HG03108 (cell line): ENCODE measurements around the gene CAMP.
"Not testable (repeated sequence)": the region's sequence is repeated elsewhere in the genome, so short reads cannot be mapped to it uniquely, and the experiment has no call there.

Experiments used
- ATAC-seq: cut with Tn5 transposase; IDR thresholded peaks from one replicate; pipeline ENCODE4 v1.9.1; 2021; ENCODE audit warnings: moderate library complexity; ENCODE audit not compliant: unreplicated experiment

The CAMP gene

GRCh38 chr3:48211776-48212175 lies 11.5 kb upstream of the CAMP start:
- not testable (repeated sequence) for ATAC-seq

- no peak for ATAC-seq
Observed at GRCh38 chr3:48214225-48214624, 9.1 kb upstream of the CAMP start.

GRCh38 chr3:48215019-48215418 lies 8.3 kb upstream of the CAMP start:
- ATAC-seq = no peak

GRCh38 chr3:48215466-48215865 lies 7.8 kb upstream of the CAMP start:
- ATAC-seq = no peak

GRCh38 chr3:48215876-48216275 lies 7.4 kb upstream of the CAMP start:
- ATAC-seq = no peak

- ATAC-seq = no peak
Observed at GRCh38 chr3:48217449-48217848, 5.8 kb upstream of the CAMP start.

GRCh38 chr3:48218537-48218936 lies 4.8 kb upstream of the CAMP start:
- no peak for ATAC-seq

- ATAC-seq = no peak
Observed at GRCh38 chr3:48219543-48219942, 3.8 kb upstream of the CAMP start.

- no peak for ATAC-seq
Observed at GRCh38 chr3:48220746-48221145, 2.5 kb upstream of the CAMP start.

GRCh38 chr3:48225587-48225986 lies 2.3 kb downstream of the CAMP start:
- ATAC-seq = no peak

GRCh38 chr3:48226939-48227338 lies 3.6 kb downstream of the CAMP start:
- ATAC-seq = no peak

GRCh38 chr3:48232232-48232631 lies 8.9 kb downstream of the CAMP start:
- no peak for ATAC-seq

GRCh38 chr3:48232734-48233133 lies 9.4 kb downstream of the CAMP start:
- ATAC-seq = peak; percentile 84

GRCh38 chr3:48233542-48233941 lies 10.2 kb downstream of the CAMP start:
- no peak for ATAC-seq

- no peak for ATAC-seq
Observed at GRCh38 chr3:48236531-48236930, 13.2 kb downstream of the CAMP start.

GRCh38 chr3:48238531-48239085 lies 15.3 kb downstream of the CAMP start:
- ATAC-seq = no peak

GRCh38 chr3:48240000-48240963 lies 17.0 kb downstream of the CAMP start:
- no peak for ATAC-seq

- ATAC-seq = no peak
Observed at GRCh38 chr3:48241796-48242455, 18.6 kb downstream of the CAMP start.

- ATAC-seq = no peak
Observed at GRCh38 chr3:48243886-48244285, 20.6 kb downstream of the CAMP start.

GRCh38 chr3:48244461-48244860 lies 21.2 kb downstream of the CAMP start:
- ATAC-seq = no peak

- ATAC-seq = no peak
Observed at GRCh38 chr3:48245136-48245535, 21.8 kb downstream of the CAMP start.

GRCh38 chr3:48247401-48247811 lies 24.1 kb downstream of the CAMP start:
- no peak for ATAC-seq
